Mucosa of descending colon (tissue), 3 donors: ENCODE data around the gene SSC5D. TPM values are rescaled to one million over a fixed set of nuclear protein-coding genes. Genes with fewer than 3 reads are reported as not detected.

Source experiments
- ATAC-seq: fragments of 200-7000 bp; cut with Tn5 transposase; one replicate; pipeline ENCODE4 v1.9.1; 2020; ENCODE audit warnings: mild to moderate bottlenecking, moderate library complexity
- DNase-seq, 3 donors: peaks; one replicate each; pipeline ENCODE4 v3.0.0-alpha.2; 2020
- H3K36me3 ChIP-seq: fragments of 200-600 bp; one replicate; pipeline ENCODE4 v1.8.0; 2021; ENCODE audit warnings: low read depth, mild to moderate bottlenecking
- H3K4me1 ChIP-seq: fragments of 200-600 bp; one replicate; pipeline ENCODE4 v1.8.0; 2021; ENCODE audit warnings: low read depth, mild to moderate bottlenecking
- H3K4me3 ChIP-seq: fragments of 200-600 bp; one replicate; pipeline ENCODE4 v1.8.0; 2021; ENCODE audit warnings: mild to moderate bottlenecking
- H3K9me3 ChIP-seq: fragments of 200-600 bp; one replicate; pipeline ENCODE4 v1.8.0; 2021; ENCODE audit warnings: mild to moderate bottlenecking
- CTCF ChIP-seq: fragments of 200-600 bp; IDR thresholded peaks from one replicate; pipeline ENCODE4 v1.8.0; 2022; ENCODE audit warnings: antibody characterized with exemption, mild to moderate bottlenecking
- intact Hi-C, 2 donors: fragments of 100-400 bp; cut with DNase I in 1 of 2; cut with micrococcal nuclease in 1 of 2; formaldehyde crosslinking; loops; one replicate each; pipeline versions ENCODE4 v1.11.0 to v1.11.1; 2022; cut with DNase I, micrococcal nuclease
- total RNA-seq, 3 donors: library from RNA; stranded (reverse); fragmentation: NEBNext Ultra II Directional in 2 of 3; extraction: Animal tissue kit (Norgen Biotek cat#: 25700) in 2 of 3; gene quantifications; one replicate each; pipeline versions ENCODE4 v1.2.1 to v1.2.4, GENCODE V29; 2021 to 2023
- donor health status: DM: no; HTN: no; CAD: no; lungs with moderate emphysema.
- donor health status: DM: no; HTN: no; CAD: no.
- donor health status: DM: no; HTN: yes; CAD: no.

SSC5D gene
- total RNA-seq, 3 donors from 2014 or later = 2.6 to 35.0 (median 4.0) TPM

- intact Hi-C loops = no loop called here
- TF ChIP-seq CTCF = no peak
- no peaks in the 10 kb centered on the region for H3K9me3 ChIP-seq
- peaks cover 4% of the 10 kb centered on the region for H3K36me3 ChIP-seq
- DNase-seq (no peak), ATAC-seq (no peak)
- H3K4me3 ChIP-seq = no peak overlapping the region
- peaks cover 6% of the 10 kb centered on the region for H3K4me1 ChIP-seq
Observed at GRCh38 chr19:55465460-55466240, 22.6 kb upstream of the SSC5D start.

GRCh38 chr19:55466241-55466614 lies 22.0 kb upstream of the SSC5D start:
- no peak overlapping the region for H3K4me3 ChIP-seq
- intact Hi-C loops = no loop called here
- peaks cover 6% of the 10 kb centered on the region for H3K4me1 ChIP-seq
- ATAC-seq = no peak
- peaks cover 4% of the 10 kb centered on the region for H3K36me3 ChIP-seq
- no peaks in the 10 kb centered on the region for H3K9me3 ChIP-seq
- no peak for TF ChIP-seq CTCF
- DNase-seq = no peak

GRCh38 chr19:55467236-55468053 lies 20.8 kb upstream of the SSC5D start:
- intact Hi-C loops = loop anchor here in 1 of 2 donors (2.0 kb wide), 1 partner anchor 37 kb away; no protein-coding TSS in a partner anchor
- TF ChIP-seq CTCF = peak; percentile 97

GRCh38 chr19:55468054-55468393 lies 20.2 kb upstream of the SSC5D start:
- H3K4me3 ChIP-seq = no peak overlapping the region
- no peak for ATAC-seq
- no peak for DNase-seq
- intact Hi-C loops = loop anchor here in 1 of 2 donors (2.0 kb wide), 1 partner anchor 37 kb away; no protein-coding TSS in a partner anchor
- H3K4me1 ChIP-seq = peaks cover 6% of the 10 kb centered on the region
- no peak for TF ChIP-seq CTCF
- H3K36me3 ChIP-seq = no peaks in the 10 kb centered on the region
- H3K9me3 ChIP-seq = no peaks in the 10 kb centered on the region

More at GRCh38 chr19:55467236-55468053, 20.8 kb upstream of the SSC5D start:
- DNase-seq (peak; percentile 67 to 83 (median 76)), ATAC-seq (peak; percentile 91)
- no peaks in the 10 kb centered on the region for H3K36me3 ChIP-seq
- H3K4me3 ChIP-seq = no peak overlapping the region
- H3K9me3 ChIP-seq = no peaks in the 10 kb centered on the region
- H3K4me1 ChIP-seq = peaks cover 6% of the 10 kb centered on the region

- ATAC-seq = no peak
- TF ChIP-seq CTCF = no peak
- no peak overlapping the region for H3K4me3 ChIP-seq
Observed at GRCh38 chr19:55471266-55471665, 17.0 kb upstream of the SSC5D start.

More at GRCh38 chr19:55471266-55471665, 17.0 kb upstream of the SSC5D start:
- DNase-seq = no peak
- intact Hi-C loops = no loop called here
- H3K9me3 ChIP-seq = no peaks in the 10 kb centered on the region
- H3K4me1 ChIP-seq = peaks cover 11% of the 10 kb centered on the region
- no peaks in the 10 kb centered on the region for H3K36me3 ChIP-seq
